GM19397 (cell line): ENCODE results near the gene TNRC6C.
A peak's percentile ranks its signal among the peaks of the same experiment; 100 is the strongest.
"Not testable (repeated sequence)": the region's sequence is repeated elsewhere in the genome, so short reads cannot be mapped to it uniquely, and the experiment has no call there.

Experiments
- ATAC-seq: cut with Tn5 transposase; IDR thresholded peaks from one replicate; pipeline ENCODE4 v1.9.1; 2021; ENCODE audit warnings: mild to moderate bottlenecking, moderate library complexity; ENCODE audit not compliant: unreplicated experiment

The TNRC6C gene

GRCh38 chr17:78133179-78133951, 174.9 kb downstream of the TNRC6C start:
- no peak for ATAC-seq

DNA sequence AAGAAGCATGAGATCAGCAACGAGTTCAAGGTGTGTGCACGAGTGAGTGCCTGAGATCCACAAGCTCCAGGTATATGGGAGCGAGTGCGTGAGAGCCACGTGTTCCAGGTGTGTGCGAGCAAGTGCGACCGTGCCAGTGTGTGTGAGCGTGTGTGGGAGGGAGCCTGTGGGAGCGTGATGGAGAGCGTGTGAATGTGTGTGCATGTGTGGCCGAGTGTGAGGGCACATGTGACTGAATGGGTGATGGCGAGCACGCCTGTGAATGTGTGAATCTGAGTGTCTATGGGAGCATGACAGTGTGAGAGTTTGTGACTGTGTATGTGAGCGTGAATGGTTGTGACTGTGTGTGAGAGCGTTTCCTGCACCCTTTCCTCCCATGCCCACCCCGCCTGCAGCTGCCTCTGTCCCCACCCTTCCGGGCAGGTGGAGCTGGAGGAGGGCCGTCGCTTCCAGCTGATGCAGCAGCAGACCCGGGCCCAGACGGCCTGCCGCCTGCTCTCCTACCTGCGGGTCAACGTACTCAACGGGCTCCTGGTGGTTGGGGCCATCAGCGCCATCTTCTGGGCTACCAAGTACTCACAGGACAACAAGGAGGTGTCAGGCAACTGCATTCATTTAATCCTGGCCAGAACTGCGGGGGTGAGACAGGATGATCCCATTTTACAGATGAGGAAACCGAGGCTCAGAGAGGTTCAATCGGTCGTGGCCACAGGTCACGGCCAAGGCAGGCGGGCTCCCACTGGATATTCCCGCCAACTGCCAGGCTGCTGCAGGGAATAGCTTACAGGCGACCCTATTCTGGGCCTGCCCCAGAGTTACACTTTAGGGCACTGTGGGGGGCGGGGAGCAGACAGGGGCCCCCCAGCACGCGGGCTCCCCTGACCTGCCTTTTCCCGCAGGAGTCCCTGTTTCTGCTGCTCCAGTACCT, 175.7 kb downstream of the TNRC6C start:
- no peak for ATAC-seq

DNA sequence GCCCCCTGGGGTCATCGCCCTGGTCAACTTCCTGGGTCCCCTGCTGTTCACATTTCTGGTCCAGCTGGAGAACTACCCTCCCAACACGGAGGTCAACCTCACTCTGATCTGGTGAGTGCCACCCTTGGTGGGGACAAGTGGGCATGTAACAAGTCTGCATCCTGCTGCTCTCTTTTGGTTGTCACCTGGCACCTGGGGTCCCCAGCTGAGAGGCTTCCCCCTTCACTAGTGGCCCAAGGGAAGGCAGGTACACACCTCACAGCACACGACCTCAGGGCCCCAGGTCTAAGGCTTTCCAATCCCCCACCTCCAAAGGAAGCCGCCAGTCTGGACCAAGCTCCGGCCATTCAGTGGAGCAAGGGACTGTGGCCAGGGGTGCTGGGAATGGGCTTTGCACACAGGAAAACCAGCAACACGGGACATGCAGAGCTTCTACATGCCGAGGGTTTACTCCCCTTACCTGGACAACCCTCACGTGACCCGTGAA, 176.4 kb downstream of the TNRC6C start:
- no peak for ATAC-seq

- no peak for ATAC-seq
Measured at GRCh38 chr17:78135858-78136500, 177.5 kb downstream of the TNRC6C start.

GRCh38 chr17:78137392-78138203, 179.1 kb downstream of the TNRC6C start:
- ATAC-seq, result no peak

DNA sequence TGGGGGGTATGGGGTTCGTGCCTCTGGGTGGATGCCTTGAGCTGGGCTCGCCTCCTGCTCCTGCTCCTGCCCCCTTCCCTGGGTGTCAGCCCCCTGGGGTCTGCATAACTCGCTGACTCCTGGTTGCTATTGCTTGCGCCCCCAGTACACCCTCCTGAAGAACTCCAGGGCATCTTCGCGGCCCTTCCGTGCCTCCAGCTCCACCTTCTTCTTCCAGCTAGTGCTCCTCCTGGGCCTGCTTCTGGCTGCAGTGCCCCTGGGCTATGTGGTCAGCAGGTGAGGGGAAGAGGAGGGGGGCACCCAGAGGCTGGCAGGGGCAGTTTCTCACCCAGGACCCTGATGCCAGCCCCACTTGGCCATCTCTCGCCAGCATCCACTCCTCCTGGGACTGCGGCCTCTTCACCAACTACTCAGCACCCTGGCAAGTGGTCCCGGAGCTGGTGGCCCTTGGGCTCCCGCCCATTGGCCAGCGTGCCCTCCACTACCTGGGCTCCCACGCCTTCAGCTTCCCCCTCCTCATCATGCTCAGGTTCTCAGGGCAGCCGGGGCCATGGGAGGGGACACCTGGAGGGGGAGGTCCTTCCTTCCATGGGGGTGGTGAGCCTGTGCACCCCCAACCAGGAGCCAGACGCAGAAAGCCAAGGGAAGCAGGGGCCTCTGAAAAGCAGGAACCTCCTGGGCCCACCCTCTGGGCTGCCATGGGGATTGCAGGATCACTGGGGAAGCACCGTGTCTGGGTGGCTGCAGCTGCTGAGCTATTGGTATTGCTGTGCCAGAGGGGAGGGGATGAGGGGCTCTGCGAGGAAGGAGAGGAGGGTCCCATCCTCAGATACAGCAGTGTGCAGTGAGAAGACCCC, 179.9 kb downstream of the TNRC6C start:
- ATAC-seq, result no peak

- not testable (repeated sequence) for ATAC-seq
Measured at GRCh38 chr17:78139861-78140168, 181.3 kb downstream of the TNRC6C start.

GRCh38 chr17:78140169-78141051, 181.9 kb downstream of the TNRC6C start:
- ATAC-seq, result peak; percentile 69

DNA sequence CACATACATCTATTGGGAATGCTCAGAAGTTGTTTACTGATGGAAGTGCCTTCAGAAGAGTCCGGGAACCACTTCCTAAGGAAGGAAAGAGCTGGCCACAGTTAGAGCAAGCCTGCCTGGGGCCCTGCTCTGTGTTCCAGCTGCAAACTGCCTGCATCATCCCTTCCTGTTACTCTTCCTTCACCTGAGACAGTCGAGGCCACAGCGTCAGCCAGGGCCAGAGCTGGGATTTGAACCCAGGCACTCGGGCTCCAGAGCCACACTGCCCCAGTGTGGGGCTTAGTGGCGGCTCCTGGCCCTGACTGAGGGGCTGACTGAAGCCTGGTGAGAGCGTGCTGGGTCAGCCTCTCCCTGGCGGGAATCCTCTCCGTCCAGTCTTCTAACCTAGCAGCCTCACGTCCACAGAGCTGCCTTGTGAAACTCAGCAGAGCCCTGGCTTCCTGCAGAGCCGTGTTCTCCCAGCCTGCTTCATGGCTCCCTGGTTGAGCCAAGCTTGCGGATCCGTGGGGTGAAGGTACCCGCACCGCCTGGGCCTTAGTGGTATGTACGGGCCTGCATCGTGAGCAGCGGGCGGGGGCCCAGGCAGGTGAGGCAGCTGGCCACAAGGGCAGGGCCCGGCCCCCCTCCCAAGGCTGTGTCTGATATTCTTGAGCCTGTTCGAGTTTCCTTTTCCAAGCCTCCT, 183.1 kb downstream of the TNRC6C start:
- no peak for ATAC-seq

DNA sequence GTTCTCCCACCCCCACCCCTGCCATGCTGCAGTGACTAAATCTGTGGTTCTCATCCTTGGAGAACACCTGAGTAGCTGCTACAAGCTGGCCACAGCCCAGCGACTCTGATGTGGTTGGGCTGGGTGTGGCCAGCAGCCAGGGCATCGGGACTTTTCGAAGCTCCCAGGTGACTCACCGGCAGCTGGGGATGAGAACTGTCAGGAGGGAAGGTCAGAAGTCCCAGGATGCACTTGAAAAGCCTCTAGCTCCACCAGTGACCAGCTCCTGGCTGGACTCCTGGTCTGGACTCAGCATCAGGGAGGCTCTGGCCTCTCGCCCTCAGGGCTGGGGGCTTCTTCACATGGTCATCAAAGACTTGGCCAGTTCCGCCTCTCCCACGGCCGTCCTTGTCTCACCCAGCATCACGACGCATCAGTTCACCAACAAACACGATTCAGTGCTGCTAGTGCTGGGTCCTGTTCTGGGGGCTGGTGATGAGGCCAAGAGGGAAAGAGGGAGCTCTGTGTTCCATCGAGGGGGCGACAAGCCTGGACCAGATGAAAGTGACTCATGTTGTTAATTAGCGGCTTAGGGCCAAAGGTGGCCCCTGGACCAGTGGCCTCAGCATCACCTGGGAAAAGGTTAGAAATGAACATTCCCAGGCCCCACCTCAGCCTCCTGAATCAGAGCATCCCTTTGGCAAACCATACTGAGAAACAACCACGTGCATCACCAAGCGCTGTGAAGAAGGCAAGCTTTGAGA, 183.8 kb downstream of the TNRC6C start:
- no peak for ATAC-seq

GRCh38 chr17:78143214-78144146, 185.0 kb downstream of the TNRC6C start:
- ATAC-seq, result no peak

- no peak for ATAC-seq
Measured at GRCh38 chr17:78144147-78144719, 185.7 kb downstream of the TNRC6C start.

DNA sequence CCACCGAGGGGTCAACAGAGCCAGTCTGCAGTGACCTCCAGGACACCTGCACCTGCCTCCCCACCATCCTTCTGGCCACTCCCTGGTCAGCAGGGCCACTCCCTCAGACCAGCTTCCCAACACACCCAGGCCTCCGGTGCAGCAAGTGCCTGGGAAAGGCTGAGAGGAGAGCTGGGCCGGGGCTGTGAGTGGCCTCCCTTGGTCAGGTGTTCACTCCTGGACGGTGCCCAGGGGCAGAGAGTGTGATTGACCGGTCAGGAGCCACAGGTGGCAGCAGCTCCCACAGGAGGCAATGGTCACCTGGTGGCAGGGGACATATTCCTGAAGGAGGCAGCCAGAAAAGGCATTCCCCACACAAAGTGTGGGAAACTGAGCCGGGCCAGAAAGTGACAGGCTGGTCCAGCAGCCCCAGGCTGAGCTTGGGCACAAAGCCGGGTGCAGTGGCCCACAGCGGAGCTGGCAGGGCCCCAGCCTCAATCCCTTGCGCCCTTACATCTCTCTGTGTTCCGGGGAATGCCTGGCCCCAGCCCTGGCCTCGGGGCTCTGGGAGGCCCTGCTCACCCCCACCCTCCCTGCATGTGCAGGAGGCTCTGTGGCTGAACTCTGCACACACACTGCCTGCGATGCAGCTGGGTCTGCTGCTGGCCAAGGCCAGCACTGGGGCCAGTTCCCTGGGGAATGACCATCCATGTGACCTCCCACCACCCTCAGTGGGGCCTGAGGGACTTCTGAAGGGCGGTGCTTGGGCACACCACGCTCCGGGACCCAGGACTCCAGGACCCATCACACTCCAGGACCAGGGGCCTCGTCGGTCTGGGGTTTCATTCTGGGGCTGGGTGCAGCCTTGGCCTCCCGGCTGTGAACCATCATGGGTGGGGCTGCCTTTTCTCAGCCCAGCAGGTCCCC, 186.5 kb downstream of the TNRC6C start:
- no peak for ATAC-seq

- ATAC-seq, result no peak
Measured at GRCh38 chr17:78146471-78146869, 188.0 kb downstream of the TNRC6C start.

GRCh38 chr17:78146881-78147280, 188.4 kb downstream of the TNRC6C start:
- no peak for ATAC-seq
